ENCODE measurements around the gene RGL1.
"Not testable (repeated sequence)": the region's sequence is repeated elsewhere in the genome, so short reads cannot be mapped to it uniquely, and the experiment has no call there.

Gene RGL1

GRCh38 chr1:183804916-183805841, at the start of gene RGL1:
Gene RGL1 (plus strand): TSS chr1:183805120. CDS start chr1:183805298, 178 bp downstream.
- peak; percentile 33 for DNase-seq

GRCh38 chr1:183756326-183756725, 48.6 kb upstream of the RGL1 start:
- no peak for DNase-seq

- DNase-seq: no peak
Measured at GRCh38 chr1:183757061-183757460, 47.9 kb upstream of the RGL1 start.

- DNase-seq: no peak
Measured at GRCh38 chr1:183758913-183759312, 46.0 kb upstream of the RGL1 start.

- DNase-seq: no peak
Measured at GRCh38 chr1:183760661-183761060, 44.3 kb upstream of the RGL1 start.

GRCh38 chr1:183761871-183762270, 43.0 kb upstream of the RGL1 start:
- DNase-seq: no peak

GRCh38 chr1:183762856-183763255, 42.1 kb upstream of the RGL1 start:
- DNase-seq: not testable (repeated sequence)

- DNase-seq: no peak
Measured at GRCh38 chr1:183764981-183765380, 39.9 kb upstream of the RGL1 start.

- no peak for DNase-seq
Measured at GRCh38 chr1:183769956-183770815, 34.7 kb upstream of the RGL1 start.

GRCh38 chr1:183770816-183771128, 34.1 kb upstream of the RGL1 start:
- no peak for DNase-seq

GRCh38 chr1:183773482-183774274, 31.2 kb upstream of the RGL1 start:
- no peak for DNase-seq

GRCh38 chr1:183774938-183775337, 30.0 kb upstream of the RGL1 start:
- no peak for DNase-seq

GRCh38 chr1:183776731-183777130, 28.2 kb upstream of the RGL1 start:
- no peak for DNase-seq

GRCh38 chr1:183777328-183777727, 27.6 kb upstream of the RGL1 start:
- no peak for DNase-seq

GRCh38 chr1:183778045-183778444, 26.9 kb upstream of the RGL1 start:
- no peak for DNase-seq

GRCh38 chr1:183778568-183779433, 26.1 kb upstream of the RGL1 start:
- no peak for DNase-seq

- no peak for DNase-seq
Measured at GRCh38 chr1:183780159-183780558, 24.8 kb upstream of the RGL1 start.

- DNase-seq: no peak
Measured at GRCh38 chr1:183780757-183781156, 24.2 kb upstream of the RGL1 start.

- no peak for DNase-seq
Measured at GRCh38 chr1:183783342-183783741, 21.6 kb upstream of the RGL1 start.

- DNase-seq: no peak
Measured at GRCh38 chr1:183783767-183784637, 20.9 kb upstream of the RGL1 start.

- DNase-seq: not testable (repeated sequence)
Measured at GRCh38 chr1:183785921-183786320, 19.0 kb upstream of the RGL1 start.

Measured in activated CD4-positive, CD25-positive, alpha-beta regulatory T cell treated with anti-CD3 and anti-CD28 coated beads, Interleukin-2, amount 50 U/mL, for 72 hours (primary cell).